PFSK-1 (cell line): Measurements from ENCODE around the gene LGALS3BP.

ENCODE experiments used
- POLR2AphosphoS5 ChIP-seq: IDR thresholded peaks from 2 replicates; pipeline ENCODE4 v1.6.1; 2012; ENCODE audit warnings: low read depth, mild to moderate bottlenecking, control low read depth, low read length, moderate library complexity
- SIN3A ChIP-seq: IDR thresholded peaks from 2 replicates; pipeline ENCODE4 v1.6.1; 2012; ENCODE audit warnings: mild to moderate bottlenecking, low read length, moderate library complexity, borderline replicate concordance; ENCODE audit not compliant: insufficient read depth

DNA sequence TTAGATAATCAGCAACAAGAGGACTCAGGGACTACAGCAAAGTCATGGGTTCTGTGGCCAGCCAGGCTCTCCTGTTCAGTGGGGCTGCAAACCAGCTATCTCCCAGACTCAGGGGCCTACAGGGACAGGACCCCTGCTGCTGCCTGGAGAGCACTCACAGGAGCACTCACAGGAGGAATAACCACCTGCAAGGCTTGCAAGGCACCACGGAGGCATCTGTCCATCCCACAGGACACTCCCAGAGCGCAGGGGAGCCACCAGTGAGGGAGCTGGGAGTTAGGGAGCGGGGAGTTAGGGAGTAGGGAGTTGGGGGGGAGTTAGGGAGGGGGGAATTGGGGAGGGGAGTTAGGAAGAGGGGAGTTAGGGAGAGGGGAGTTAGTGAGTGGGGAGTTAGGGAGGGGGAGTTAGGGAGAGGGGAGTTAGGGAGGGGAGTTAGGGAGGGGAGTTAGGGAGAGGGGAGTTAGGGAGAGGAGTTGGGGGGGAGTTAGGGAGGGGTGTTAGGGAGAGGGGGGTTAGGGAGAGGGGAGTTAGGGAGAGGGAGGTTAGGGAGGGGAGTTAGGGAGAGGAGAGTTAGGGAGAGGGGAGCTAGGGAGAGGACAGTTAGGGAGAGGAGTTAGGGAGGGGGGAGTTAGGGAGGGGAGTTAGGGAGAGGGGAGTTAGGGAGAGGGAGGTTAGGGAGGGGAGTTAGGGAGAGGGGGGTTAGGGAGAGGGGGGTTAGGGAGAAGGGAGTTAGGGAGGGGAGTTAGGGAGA lies 24.1 kb upstream of the LGALS3BP start:
- TF ChIP-seq POLR2AphosphoS5 (no peak), SIN3A (no peak)
